Body of pancreas (tissue), 4 donors: Measurements from ENCODE around the gene SHISA5. TPM values are rescaled to one million over a fixed set of nuclear protein-coding genes. Genes with fewer than 3 reads are reported as not detected.

Experiments used
- ATAC-seq: fragments of 150-250 bp; one replicate; pipeline ENCODE4 v1.9.1; 2016
- DNase-seq, 4 donors: peaks; one replicate each; pipeline ENCODE4 v3.0.0-alpha.2; 2019
- H3K27ac ChIP-seq, 4 donors: fragments of 200-600 bp; sonication (generic); 1 replicate in 3 of 4; 2 replicates in 1 of 4; pipeline versions ENCODE4 v1.5.1 to v1.6.1; 2016 to 2019; ENCODE audit warnings: mild to moderate bottlenecking in 1 of 4, mixed read lengths in 1 of 4, moderate library complexity in 1 of 4
- H3K27me3 ChIP-seq, 2 donors: fragments of 200-600 bp; sonication (generic); one replicate each; pipeline ENCODE4 v1.6.0; 2016; ENCODE audit warnings: mild to moderate bottlenecking in 1 of 2
- H3K36me3 ChIP-seq, 2 donors: fragments of 200-600 bp; sonication (generic); replicated peaks in 1 of 2; 2 replicates each; pipeline ENCODE4 v1.5.1; 2016; ENCODE audit warnings: low read depth in 2 of 2; ENCODE audit not compliant: insufficient read depth in 1 of 2
- H3K4me1 ChIP-seq: fragments of 200-600 bp; sonication (generic); one replicate; pipeline ENCODE4 v1.6.0; 2016
- H3K4me3 ChIP-seq, 2 donors: fragments of 200-600 bp; sonication (generic); 1 replicate in 1 of 2; 2 replicates in 1 of 2; pipeline ENCODE4 v1.5.1; 2016 to 2019
- H3K9me3 ChIP-seq, 3 donors: fragments of 200-600 bp; sonication (generic); 1 replicate in 2 of 3; 2 replicates in 1 of 3; pipeline ENCODE4 v1.5.1; 2016
- CTCF ChIP-seq, 7 experiments: fragments of 450-650 bp in 4 of 7; fragments of 200-600 bp in 3 of 7; sonication (generic) in 3 of 7; IDR thresholded peaks; one replicate each; pipeline ENCODE4 v1.5.1; 2016 to 2019; ENCODE audit warnings: antibody characterized with exemption in 7 of 7
- POLR2A ChIP-seq, 3 donors: fragments of 450-650 bp; IDR thresholded peaks; one replicate each; pipeline ENCODE4 v1.6.1; 2016; ENCODE audit warnings: antibody characterized with exemption in 3 of 3, mild to moderate bottlenecking in 2 of 3
- WGBS, 2 donors: methylation state at CpG; one replicate each; pipeline ENCODE4 v1.1.5; 2017; 5-methylcytosine and 5-hydroxymethylcytosine counted together
- intact Hi-C: fragments of 100-400 bp; cut with DNase I; formaldehyde crosslinking; loops from one replicate; pipeline ENCODE4 v1.15.1; 2023
- total RNA-seq, 2 donors: library from RNA; depleted of rRNA; stranded (reverse); fragments of >200 nt; gene quantifications; one replicate each; pipeline ENCODE4 v1.1.0, GENCODE V29; 2016

Gene SHISA5
- total RNA-seq, 2 donors from 2014 or later: 46.5 to 48.5 TPM

- intact Hi-C loops: no loop called here
- ATAC-seq (no peak), DNase-seq (no peak)
- Histone ChIP-seq H3K9me3 (no peaks in the 10 kb centered on the region), H3K36me3 (no peaks in the 10 kb centered on the region), H3K27ac (peak overlapping the region in 1 of 4 donors; percentile 82), H3K4me1 (peaks cover 31% of the 10 kb centered on the region), H3K4me3 (no peak overlapping the region), H3K27me3 (no peaks in the 10 kb centered on the region)
- no peak for TF ChIP-seq POLR2A (IDR thresholded peaks at IDR 0.05)
- no peak for TF ChIP-seq CTCF (IDR thresholded peaks at IDR 0.05)
- 82 to 88% methylated on average over 2 to 5 of the region's 5 CpGs for WGBS, 2 donors
These were observed 1.9 kb downstream of the SHISA5 start for GRCh38 chr3:48502121-48502520.

GRCh38 chr3:48501196-48501595 is 2.8 kb downstream of the SHISA5 start:
- Histone ChIP-seq H3K4me3 (no peak overlapping the region), H3K27me3 (no peaks in the 10 kb centered on the region), H3K27ac (no peak overlapping the region), H3K36me3 (no peaks in the 10 kb centered on the region), H3K4me1 (peaks cover 31% of the 10 kb centered on the region), H3K9me3 (no peaks in the 10 kb centered on the region)
- no peak for ATAC-seq
- no peak for DNase-seq
- intact Hi-C loops: no loop called here
- 72 to 91% methylated on average over 7 of the region's 7 CpGs for WGBS, 2 donors
- TF ChIP-seq CTCF (IDR thresholded peaks at IDR 0.05) (no peak), POLR2A (IDR thresholded peaks at IDR 0.05) (no peak)

DNA sequence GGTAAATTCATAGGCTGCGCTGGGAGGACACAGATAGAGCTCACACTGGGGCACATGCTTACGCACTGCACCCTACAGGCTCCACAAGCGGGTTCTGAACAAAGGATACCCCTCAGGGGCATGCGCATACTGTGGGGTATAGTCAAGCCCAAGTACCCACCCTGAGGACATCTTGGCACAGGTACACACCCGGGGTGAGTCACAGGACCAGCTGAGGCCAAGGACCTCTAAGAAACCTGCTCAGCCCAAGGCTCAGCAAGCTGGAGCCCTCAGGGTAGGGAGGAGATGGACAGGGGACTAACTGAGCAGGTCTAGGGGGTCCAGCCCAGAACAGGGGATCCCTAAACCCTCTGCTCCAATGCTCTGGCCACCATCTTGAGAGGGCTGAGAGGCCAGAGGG is 3.3 kb downstream of the SHISA5 start:
- no peak overlapping the region for H3K27ac ChIP-seq
- no peak for ATAC-seq
- no peaks in the 10 kb centered on the region for H3K9me3 ChIP-seq
- WGBS, 2 donors: 90 to 98% methylated on average over 3 to 5 of the region's 5 CpGs
- no peaks in the 10 kb centered on the region for H3K27me3 ChIP-seq
- intact Hi-C loops: no loop called here
- H3K36me3 ChIP-seq: no peaks in the 10 kb centered on the region
- peaks cover 31% of the 10 kb centered on the region for H3K4me1 ChIP-seq
- TF ChIP-seq CTCF (IDR thresholded peaks at IDR 0.05): no peak
- no peak for TF ChIP-seq POLR2A (IDR thresholded peaks at IDR 0.05)
- no peak overlapping the region for H3K4me3 ChIP-seq
- no peak for DNase-seq

- no peaks in the 10 kb centered on the region for H3K36me3 ChIP-seq
- intact Hi-C loops: no loop called here
- DNase-seq (no peak), ATAC-seq (no peak)
- H3K27me3 ChIP-seq: no peaks in the 10 kb centered on the region
- no peaks in the 10 kb centered on the region for H3K9me3 ChIP-seq
- 91 to 95% methylated on average over 3 of the region's 3 CpGs for WGBS, 2 donors
- H3K27ac ChIP-seq: no peak overlapping the region
- no peaks in the 10 kb centered on the region for H3K4me1 ChIP-seq
- H3K4me3 ChIP-seq: no peak overlapping the region
- TF ChIP-seq CTCF (IDR thresholded peaks at IDR 0.05) (no peak), POLR2A (IDR thresholded peaks at IDR 0.05) (no peak)
These were observed 10.8 kb downstream of the SHISA5 start for GRCh38 chr3:48493203-48493501.

- H3K4me3 ChIP-seq: no peak overlapping the region
- no peaks in the 10 kb centered on the region for H3K4me1 ChIP-seq
- ATAC-seq (no peak), DNase-seq (no peak)
- H3K27me3 ChIP-seq: no peaks in the 10 kb centered on the region
- TF ChIP-seq CTCF (IDR thresholded peaks at IDR 0.05): no peak
- no peak for TF ChIP-seq POLR2A (IDR thresholded peaks at IDR 0.05)
- WGBS, 2 donors: 73 to 81% methylated on average over 6 to 7 of the region's 7 CpGs
- H3K36me3 ChIP-seq: no peaks in the 10 kb centered on the region
- no peaks in the 10 kb centered on the region for H3K9me3 ChIP-seq
- intact Hi-C loops: no loop called here
- H3K27ac ChIP-seq: no peak overlapping the region
These were observed 11.3 kb downstream of the SHISA5 start for GRCh38 chr3:48492461-48493202.
